K562 (cell line): ENCODE measurements around the gene UBE2V1. TPM values are rescaled to one million over a fixed set of nuclear protein-coding genes. Genes with fewer than 3 reads are reported as not detected.

Source experiments
- ATAC-seq: fragments of 200-7000 bp; cut with Tn5 transposase; 3 replicates; pipeline ENCODE4 v1.9.1; 2020; ENCODE audit warnings: moderate library complexity
- BruUV-seq: library from RNA; stranded (reverse); fragments of 400-500 nt; replicated peaks from 2 replicates; lab custom pipeline; 2021; lab: Mats Ljungman, UMichigan
- CTCF ChIA-PET: fragments of 300-600 bp; formaldehyde crosslinking; extraction: SDS; loops from one replicate; lab custom pipeline; 2021; ENCODE audit warnings: low intra/inter-chr PET ratio; lab: Yijun Ruan, JAX
- POLR2A ChIA-PET: fragments of 300-600, 350-650 bp; sonication (Branson Sonifier 250); formaldehyde crosslinking; extraction: SDS; loops from one replicate; lab custom pipeline; 2021; ENCODE audit warnings: antibody characterized with exemption, inconsistent platforms; lab: Yijun Ruan, JAX
- DNase-seq, 4 experiments: peaks; one replicate each; pipeline versions ENCODE4 v3.0.0 to v3.0.0-alpha.2; 2011 to 2018; ENCODE audit warnings: low spot score in 3 of 4, mixed read lengths in 3 of 4; ENCODE audit errors: extremely low read depth in 1 of 4
- FAIRE-seq: peaks from 2 replicates; lab custom pipeline; 2011; peaks lifted over from hg19 to GRCh38; lab: Jason Lieb, UNC
- H2AFZ ChIP-seq: 2 replicates; pipeline ENCODE4 v1.6.0; 2011; ENCODE audit warnings: low read depth, low read length, control low read depth, inconsistent platforms
- H3K27ac ChIP-seq: fragments of 200-600 bp; 3 replicates; pipeline ENCODE4 v1.8.0; 2011; ENCODE audit warnings: low read depth, mild to moderate bottlenecking, control low read depth, inconsistent platforms, low read length, moderate library complexity, mixed read lengths; ENCODE audit errors: extremely low read depth
- H3K27me3 ChIP-seq, 2 experiments: fragments of 300-600 bp in 1 of 2; 2 replicates in 1 of 2; 3 replicates in 1 of 2; pipeline versions ENCODE4 v1.6.0 to v1.8.0; 2011; ENCODE audit warnings: inconsistent platforms in 2 of 2, low read length in 2 of 2, mild to moderate bottlenecking in 1 of 2, mixed read lengths in 1 of 2, moderate library complexity in 1 of 2; ENCODE audit not compliant: control insufficient read depth in 2 of 2, insufficient read depth in 2 of 2
- H3K36me3 ChIP-seq: fragments of 300-600 bp; 3 replicates; pipeline ENCODE4 v1.8.0; 2011; ENCODE audit warnings: mild to moderate bottlenecking, low read length, inconsistent platforms; ENCODE audit not compliant: control insufficient read depth, insufficient read depth
- H3K4me1 ChIP-seq, 2 experiments: fragments of 200-600 bp in 1 of 2; replicated peaks in 1 of 2; 2 replicates in 1 of 2; 3 replicates in 1 of 2; pipeline versions ENCODE4 v1.5.1 to v1.8.0; 2011; ENCODE audit warnings: inconsistent platforms in 2 of 2, low read length in 2 of 2, mild to moderate bottlenecking in 1 of 2, mixed read lengths in 1 of 2, moderate library complexity in 1 of 2; ENCODE audit not compliant: control insufficient read depth in 2 of 2, insufficient read depth in 2 of 2
- H3K4me2 ChIP-seq: 2 replicates; pipeline ENCODE4 v1.6.1; 2011; ENCODE audit warnings: low read length, control low read depth, inconsistent platforms, mixed read lengths; ENCODE audit not compliant: insufficient read depth
- H3K4me3 ChIP-seq: fragments of 200-600 bp; sonication (generic), shearing (Covaris generic); 2 replicates; pipeline ENCODE4 v1.5.1; 2016; ENCODE audit warnings: control low read depth, inconsistent platforms
- H3K79me2 ChIP-seq: fragments of 200-600 bp; 3 replicates; pipeline ENCODE4 v1.8.0; 2011; ENCODE audit warnings: low read length, inconsistent platforms; ENCODE audit not compliant: control insufficient read depth, insufficient read depth
- H3K9ac ChIP-seq, 2 experiments: 2 replicates each; pipeline versions ENCODE4 v1.6.0 to v1.6.1; 2011; ENCODE audit warnings: low read depth in 2 of 2, low read length in 2 of 2, control low read depth in 1 of 2, inconsistent platforms in 1 of 2, mild to moderate bottlenecking in 1 of 2, mixed read lengths in 1 of 2; ENCODE audit not compliant: insufficient read depth in 1 of 2
- H3K9me1 ChIP-seq: one replicate; pipeline ENCODE4 v1.6.0; 2011; ENCODE audit warnings: inconsistent platforms, mild to moderate bottlenecking, low read length, moderate library complexity; ENCODE audit not compliant: control insufficient read depth, insufficient read depth
- H3K9me3 ChIP-seq: replicated peaks from 2 replicates; pipeline ENCODE4 v1.5.1; 2011; ENCODE audit warnings: low read depth, low read length, inconsistent platforms; ENCODE audit not compliant: control insufficient read depth, insufficient read depth
- H4K20me1 ChIP-seq: replicated peaks from 2 replicates; pipeline ENCODE4 v1.6.1; 2011; ENCODE audit warnings: low read length, inconsistent platforms, mixed read lengths; ENCODE audit not compliant: control insufficient read depth, insufficient read depth
- ATF1 ChIP-seq, 2 experiments: fragments of 450-650 bp in 1 of 2; IDR thresholded peaks; 2 replicates each; pipeline ENCODE4 v1.6.1; 2016; ENCODE audit warnings: missing compliant biosample characterization in 1 of 2, missing genetic modification characterization in 1 of 2
- BRD9 ChIP-seq: fragments of 450-650 bp; IDR thresholded peaks from 2 replicates; pipeline ENCODE4 v1.6.1; 2018; ENCODE audit warnings: low read depth; ENCODE audit not compliant: partially characterized antibody
- CBFB ChIP-seq: sonication (generic); formaldehyde crosslinking; IDR thresholded peaks from 2 replicates; pipeline ENCODE4 v1.4.0; 2020; ENCODE audit warnings: mild to moderate bottlenecking, missing genetic modification reagents
- CEBPB ChIP-seq: fragments of 450-650 bp; IDR thresholded peaks from 2 replicates; pipeline ENCODE4 v1.6.1; 2016; ENCODE audit warnings: missing genetic modification characterization, missing compliant biosample characterization
- FIP1L1 ChIP-seq: fragments of 200-400 bp; formaldehyde crosslinking; IDR thresholded peaks from 2 replicates; pipeline ENCODE4 v1.6.1; 2018; ENCODE audit warnings: mild to moderate bottlenecking, low read depth, low read length; ENCODE audit not compliant: poor library complexity, severe bottlenecking
- HDAC8 ChIP-seq: fragments of 450-650 bp; IDR thresholded peaks from 2 replicates; pipeline ENCODE4 v1.6.1; 2016; ENCODE audit warnings: mild to moderate bottlenecking, missing genetic modification characterization, moderate library complexity, missing compliant biosample characterization
- NFE2L1 ChIP-seq: fragments of 450-650 bp; IDR thresholded peaks from 2 replicates; pipeline ENCODE4 v1.6.1; 2016; ENCODE audit warnings: missing genetic modification characterization, low read depth, mild to moderate bottlenecking, missing compliant biosample characterization, moderate library complexity, borderline replicate concordance
- NR1H2 ChIP-seq: sonication (generic); formaldehyde crosslinking; IDR thresholded peaks from 2 replicates; pipeline ENCODE4 v1.4.0; 2020; ENCODE audit warnings: mild to moderate bottlenecking, missing genetic modification reagents
- SREBF1 ChIP-seq: fragments of 150-350 bp; IDR thresholded peaks from 2 replicates; pipeline ENCODE4 v1.6.1; 2014; ENCODE audit warnings: antibody characterized with exemption, low read depth, low read length, borderline replicate concordance
- STAT5B ChIP-seq: fragments of 250-450 bp; sonication (Bioruptor Pico); IDR thresholded peaks from 2 replicates; pipeline ENCODE4 v1.8.0; 2021; ENCODE audit warnings: mild to moderate bottlenecking, inconsistent platforms
- TAF9B ChIP-seq: fragments of 450-650 bp; IDR thresholded peaks from 2 replicates; pipeline ENCODE4 v1.6.1; 2018; ENCODE audit warnings: mild to moderate bottlenecking; ENCODE audit not compliant: partially characterized antibody
- TGIF2 ChIP-seq: sonication (generic); formaldehyde crosslinking; IDR thresholded peaks from 2 replicates; pipeline ENCODE4 v1.8.1; 2022; ENCODE audit warnings: mild to moderate bottlenecking, missing genetic modification reagents, moderate library complexity
- ZC3H11A ChIP-seq: IDR thresholded peaks from 2 replicates; pipeline ENCODE4 v1.6.1; 2012; ENCODE audit warnings: low read depth, low read length, improper control_type of control experiment
- ZNF124 ChIP-seq: sonication (generic); formaldehyde crosslinking; IDR thresholded peaks from 2 replicates; pipeline ENCODE4 v1.8.1; 2022; ENCODE audit warnings: missing genetic modification reagents
- ZNF184 ChIP-seq: sonication (generic); formaldehyde crosslinking; IDR thresholded peaks from 2 replicates; pipeline ENCODE4 v1.5.0; 2020; ENCODE audit warnings: missing genetic modification reagents
- ZNF24 ChIP-seq: fragments of 450-650 bp; IDR thresholded peaks from 2 replicates; pipeline ENCODE4 v1.6.1; 2016
- WGBS: fragments of 100-300 bp; shearing (Covaris generic); methylation state at CpG from one replicate; pipeline ENCODE4 v1.1.6; 2016; ENCODE audit warnings: low coverage, mixed read lengths; ENCODE audit not compliant: insufficient coverage; ENCODE audit errors: missing lambda C conversion rate; 5-methylcytosine and 5-hydroxymethylcytosine counted together
- in situ Hi-C: fragments of 300-500 bp; cut with MboI; formaldehyde crosslinking; loops from 4 replicates; pipeline ENCODE4 v1.15.0; 2018; ENCODE audit warnings: inconsistent platforms, mixed read lengths
- intact Hi-C: fragments of 100-400 bp; cut with micrococcal nuclease; formaldehyde crosslinking; loops from 2 replicates; pipeline ENCODE4 v1.14.2; 2022
- polyA plus RNA-seq, 8 experiments: library from polyadenylated mRNA; depleted of rRNA in 4 of 8; stranded (reverse) in 5 of 8; unstranded in 3 of 8; fragments of >200 nt; fragmentation: Nextera tagmentation in 2 of 8; fragmentation: Illumina TruSeq in 1 of 8; extraction: Ambion mirVana in 2 of 8; extraction: Trizol in 1 of 8; gene quantifications; 2 replicates each; pipeline versions ENCODE4 v1.2.1 to v1.2.3, GENCODE V29; 2011 to 2014; ENCODE audit warnings: inconsistent platforms in 1 of 8, missing spikeins in 1 of 8
- total RNA-seq, 7 experiments: library from RNA; depleted of rRNA in 6 of 7; stranded (reverse); fragments of >200 nt in 6 of 7; fragmentation: Illumina TruSeq in 2 of 7; extraction: Trizol in 2 of 7; gene quantifications; 2 replicates each; pipeline versions ENCODE4 v1.2.1 to v1.2.3, GENCODE V29; 2011 to 2021; ENCODE audit warnings: low replicate concordance in 1 of 7
- TF ChIP-seq, protein P1 (sequence below): fragments of 250-450 bp; sonication (Bioruptor Pico); IDR thresholded peaks from 2 replicates; pipeline ENCODE4 v1.5.0; 2020; ENCODE audit warnings: mild to moderate bottlenecking, borderline replicate concordance
- TF ChIP-seq, protein P2 (sequence below): fragments of 450-650 bp; formaldehyde crosslinking; IDR thresholded peaks from 2 replicates; pipeline ENCODE4 v1.4.0; 2020; ENCODE audit warnings: mild to moderate bottlenecking, moderate library complexity

UBE2V1 gene
- total and polyA plus RNA-seq, 9 of the 15 experiments (the other 6 are each of a cell fraction or from before 2014, with no cell fraction given), result 93.0 to 357 (median 119) TPM

DNA sequence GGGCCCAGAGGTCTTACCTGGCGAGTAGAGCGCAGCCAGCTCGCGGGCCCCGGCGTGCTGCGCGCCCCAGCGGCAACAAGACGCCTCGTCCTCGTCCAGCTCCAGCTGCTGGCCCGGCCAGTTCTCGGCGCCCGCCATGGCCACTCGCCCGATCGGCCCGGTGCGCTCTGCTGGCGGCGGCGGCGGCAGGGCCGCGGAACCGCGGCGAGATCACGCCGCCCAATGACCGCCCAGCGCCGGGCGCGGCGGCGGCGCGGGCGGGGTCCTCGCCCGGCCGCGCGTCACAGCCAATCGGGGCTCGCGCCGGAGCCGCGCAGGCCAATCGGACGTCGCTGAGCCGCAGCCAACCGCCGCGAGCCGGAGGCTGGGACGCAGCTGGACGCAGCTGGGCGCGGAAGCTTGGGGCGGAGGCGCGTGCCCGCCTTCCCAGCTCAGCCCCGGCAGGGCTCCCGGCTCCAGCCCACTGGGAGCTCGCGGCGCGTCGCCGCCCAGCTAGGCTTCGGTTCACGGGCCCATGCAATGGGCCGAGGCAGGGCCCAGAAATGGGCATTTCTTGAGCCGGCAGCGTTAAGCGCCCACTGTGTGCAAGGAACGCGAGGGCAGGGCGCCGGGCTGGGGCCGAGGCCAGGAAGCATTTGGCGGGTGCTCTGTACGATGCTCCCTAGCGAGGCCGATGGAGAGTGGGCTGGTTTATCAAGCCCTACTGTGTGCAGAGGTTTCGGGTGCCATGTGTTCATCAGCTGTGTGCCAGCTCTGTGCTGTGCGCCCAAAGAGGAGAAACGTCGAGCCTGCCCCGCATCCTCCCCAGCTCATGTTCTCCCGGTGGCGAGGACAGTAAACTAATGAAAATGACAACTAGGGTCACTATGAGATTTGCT is 40.8 kb upstream of the UBE2V1 start, which contains the start of gene PEDS1:
Gene PEDS1 (minus strand): TSS at position 224 of the 878 bp plus-strand sequence. CDS start 86 bp downstream, at position 138.
- 5% methylated on average over 81 of the region's 99 CpGs for WGBS
- Histone ChIP-seq H3K4me3 (peak within 1 kb of the TSS; percentile 93), H3K4me2 (peak within 1 kb of the TSS; percentile 93), H3K36me3 (peaks cover 26% of the 10 kb centered on the region; the same call in 2 of the 3 replicates), H3K79me2 (peaks cover 46% of the 10 kb centered on the region), H2AFZ (peak within 1 kb of the TSS; percentile 98), H3K9me3 (no peaks in the 10 kb centered on the region), H3K9me1 (no peaks in the 10 kb centered on the region), H3K4me1 (peaks cover 27 to 52% of the 10 kb centered on the region in 2 experiments), H3K27me3 (no peaks in the 10 kb centered on the region), H4K20me1 (peaks cover 15% of the 10 kb centered on the region; the same call in 1 of the 2 replicates), H3K27ac (peak within 1 kb of the TSS; percentile 92), H3K9ac (peak within 1 kb of the TSS; percentile 94 to 97)
- intact Hi-C loops (loop anchor here (2.0 to 5.0 kb wide), 2 partner anchors 41 to 66 kb away; partner anchors contain the start of gene UBE2V1), in situ Hi-C loops (no loop called here)
- peak; percentile 93 to 98 (median 98) for DNase-seq
- ChIA-PET POLR2A (interaction anchor here (0.6 to 3.5 kb wide), 15 partner anchors 8 to 1078 kb away, joined by 3 to 22 read pairs (median 4); no protein-coding TSS in a partner anchor), CTCF (interaction anchor here (0.6 kb wide), 1 partner anchor 265 kb away, joined by 3 read pairs; no protein-coding TSS in a partner anchor)
- peak; percentile 97 for ATAC-seq
- TSS peak; percentile 88 for BruUV-seq
- peak; percentile 92 for FAIRE-seq
- TF ChIP-seq TAF9B, result no peak
- TF ChIP-seq TGIF2 (CRISPR knock-in tag), result no peak
- TF ChIP-seq CBFB (CRISPR knock-in tag), result peak; percentile 67; the same call in 1 of the 2 replicates
- TF ChIP-seq STAT5B (CRISPR knock-in tag), result no peak
- no peak for TF ChIP-seq BRD9
- peak; percentile 95; the same call in 1 of the 2 replicates for TF ChIP-seq NR1H2 (CRISPR knock-in tag)
- no peak for TF ChIP-seq ZNF124 (CRISPR knock-in tag)
- no peak for TF ChIP-seq ZNF184 (CRISPR knock-in tag)
- TF ChIP-seq, protein P1, sequence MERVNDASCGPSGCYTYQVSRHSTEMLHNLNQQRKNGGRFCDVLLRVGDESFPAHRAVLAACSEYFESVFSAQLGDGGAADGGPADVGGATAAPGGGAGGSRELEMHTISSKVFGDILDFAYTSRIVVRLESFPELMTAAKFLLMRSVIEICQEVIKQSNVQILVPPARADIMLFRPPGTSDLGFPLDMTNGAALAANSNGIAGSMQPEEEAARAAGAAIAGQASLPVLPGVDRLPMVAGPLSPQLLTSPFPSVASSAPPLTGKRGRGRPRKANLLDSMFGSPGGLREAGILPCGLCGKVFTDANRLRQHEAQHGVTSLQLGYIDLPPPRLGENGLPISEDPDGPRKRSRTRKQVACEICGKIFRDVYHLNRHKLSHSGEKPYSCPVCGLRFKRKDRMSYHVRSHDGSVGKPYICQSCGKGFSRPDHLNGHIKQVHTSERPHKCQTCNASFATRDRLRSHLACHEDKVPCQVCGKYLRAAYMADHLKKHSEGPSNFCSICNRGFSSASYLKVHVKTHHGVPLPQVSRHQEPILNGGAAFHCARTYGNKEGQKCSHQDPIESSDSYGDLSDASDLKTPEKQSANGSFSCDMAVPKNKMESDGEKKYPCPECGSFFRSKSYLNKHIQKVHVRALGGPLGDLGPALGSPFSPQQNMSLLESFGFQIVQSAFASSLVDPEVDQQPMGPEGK, result no peak
- no peak for TF ChIP-seq ATF1 (CRISPR knock-in tag; IDR thresholded peaks at IDR 0.05)
- TF ChIP-seq ATF1 (tag; IDR thresholded peaks at IDR 0.05), result peak; percentile 74; the same call in 1 of the 2 replicates
- no peak for TF ChIP-seq ZC3H11A
- TF ChIP-seq NFE2L1 (tag), result no peak
- TF ChIP-seq, protein P2, sequence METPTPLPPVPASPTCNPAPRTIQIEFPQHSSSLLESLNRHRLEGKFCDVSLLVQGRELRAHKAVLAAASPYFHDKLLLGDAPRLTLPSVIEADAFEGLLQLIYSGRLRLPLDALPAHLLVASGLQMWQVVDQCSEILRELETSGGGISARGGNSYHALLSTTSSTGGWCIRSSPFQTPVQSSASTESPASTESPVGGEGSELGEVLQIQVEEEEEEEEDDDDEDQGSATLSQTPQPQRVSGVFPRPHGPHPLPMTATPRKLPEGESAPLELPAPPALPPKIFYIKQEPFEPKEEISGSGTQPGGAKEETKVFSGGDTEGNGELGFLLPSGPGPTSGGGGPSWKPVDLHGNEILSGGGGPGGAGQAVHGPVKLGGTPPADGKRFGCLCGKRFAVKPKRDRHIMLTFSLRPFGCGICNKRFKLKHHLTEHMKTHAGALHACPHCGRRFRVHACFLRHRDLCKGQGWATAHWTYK (CRISPR knock-in tag), result peak; percentile 87; the same call in 1 of the 2 replicates
- TF ChIP-seq SREBF1, result no peak
- no peak for TF ChIP-seq CEBPB (tag)
- peak; percentile 20; the same call in 1 of the 2 replicates for TF ChIP-seq ZNF24
- no peak for TF ChIP-seq FIP1L1
- TF ChIP-seq HDAC8 (tag), result no peak
